Measurements from ENCODE around the gene KATNAL1.
"Not testable (repeated sequence)": the region's sequence is repeated elsewhere in the genome, so short reads cannot be mapped to it uniquely, and the experiment has no call there.

KATNAL1 gene

DNA sequence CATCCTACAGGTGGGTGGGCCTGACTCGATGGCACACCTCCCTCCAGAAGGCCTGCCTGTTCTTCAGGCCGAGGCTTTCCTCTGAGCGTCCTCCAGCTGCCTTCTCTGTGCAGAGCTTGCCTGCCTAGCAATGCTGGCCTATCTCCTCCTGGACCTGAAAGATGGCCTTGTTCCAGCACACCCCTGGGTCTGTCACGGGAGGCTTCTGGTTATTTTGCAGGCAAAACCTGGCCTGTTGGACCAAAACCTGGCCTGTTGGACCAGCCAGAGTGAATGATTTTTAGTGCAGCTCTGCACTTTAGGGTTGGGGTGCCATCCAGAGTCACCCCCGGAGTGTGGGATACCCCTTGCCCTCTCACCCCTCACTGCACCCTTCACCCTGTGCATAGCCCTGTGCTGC is 128.4 kb downstream of the KATNAL1 start:
- ChIA-PET POLR2A (no interaction called here), CTCF (interaction anchor here (0.9 kb wide), 1 partner anchor 46 kb away, joined by 3 read pairs; no protein-coding TSS in a partner anchor)

GRCh38 chr13:30175166-30175565 is 132.2 kb downstream of the KATNAL1 start:
- ChIA-PET CTCF (interaction anchor here (1.9 to 2.1 kb wide), 2 partner anchors 10 to 43 kb away, joined by 9 to 11 read pairs; no protein-coding TSS in a partner anchor), POLR2A (no interaction called here)
- no peak for DNase-seq (ENCODE audit: low read depth, low spot score)
- H3K4me3 ChIP-seq (ENCODE audit: low read depth, low read length) = no peak overlapping the region
- TF ChIP-seq, protein P1, sequence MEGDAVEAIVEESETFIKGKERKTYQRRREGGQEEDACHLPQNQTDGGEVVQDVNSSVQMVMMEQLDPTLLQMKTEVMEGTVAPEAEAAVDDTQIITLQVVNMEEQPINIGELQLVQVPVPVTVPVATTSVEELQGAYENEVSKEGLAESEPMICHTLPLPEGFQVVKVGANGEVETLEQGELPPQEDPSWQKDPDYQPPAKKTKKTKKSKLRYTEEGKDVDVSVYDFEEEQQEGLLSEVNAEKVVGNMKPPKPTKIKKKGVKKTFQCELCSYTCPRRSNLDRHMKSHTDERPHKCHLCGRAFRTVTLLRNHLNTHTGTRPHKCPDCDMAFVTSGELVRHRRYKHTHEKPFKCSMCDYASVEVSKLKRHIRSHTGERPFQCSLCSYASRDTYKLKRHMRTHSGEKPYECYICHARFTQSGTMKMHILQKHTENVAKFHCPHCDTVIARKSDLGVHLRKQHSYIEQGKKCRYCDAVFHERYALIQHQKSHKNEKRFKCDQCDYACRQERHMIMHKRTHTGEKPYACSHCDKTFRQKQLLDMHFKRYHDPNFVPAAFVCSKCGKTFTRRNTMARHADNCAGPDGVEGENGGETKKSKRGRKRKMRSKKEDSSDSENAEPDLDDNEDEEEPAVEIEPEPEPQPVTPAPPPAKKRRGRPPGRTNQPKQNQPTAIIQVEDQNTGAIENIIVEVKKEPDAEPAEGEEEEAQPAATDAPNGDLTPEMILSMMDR (IDR thresholded peaks at IDR 0.05; ENCODE audit: insufficient read depth, low read length, missing control alignments) = no peak

More for the DNA sequence above, 128.4 kb downstream of the KATNAL1 start:
- TF ChIP-seq, protein P1 (IDR thresholded peaks at IDR 0.05; ENCODE audit: insufficient read depth, low read length, missing control alignments) = no peak
- DNase-seq (ENCODE audit: low read depth, low spot score) = no peak
- no peak overlapping the region for H3K4me3 ChIP-seq (ENCODE audit: low read depth, low read length)

GRCh38 chr13:30174250-30174649 is 133.1 kb downstream of the KATNAL1 start:
- CTCF ChIA-PET; DNase-seq (ENCODE audit: low read depth, low spot score); H3K4me3 ChIP-seq (ENCODE audit: low read depth, low read length); POLR2A ChIA-PET: not testable (repeated sequence)

GRCh38 chr13:30173303-30173610 is 134.1 kb downstream of the KATNAL1 start:
- POLR2A ChIA-PET = no interaction called here
- CTCF ChIA-PET = interaction anchor here (1.0 kb wide), 1 partner anchor 21 kb away, joined by 3 read pairs; no protein-coding TSS in a partner anchor
- H3K4me3 ChIP-seq (ENCODE audit: low read depth, low read length) = no peak overlapping the region
- TF ChIP-seq, protein P1 (IDR thresholded peaks at IDR 0.05; ENCODE audit: insufficient read depth, low read length, missing control alignments) = no peak
- no peak for DNase-seq (ENCODE audit: low read depth, low spot score)

GRCh38 chr13:30172593-30173302 is 134.6 kb downstream of the KATNAL1 start:
- DNase-seq (ENCODE audit: low read depth, low spot score) = no peak
- H3K4me3 ChIP-seq (ENCODE audit: low read depth, low read length) = no peak overlapping the region
- ChIA-PET POLR2A (no interaction called here), CTCF (interaction anchor here (1.0 kb wide), 1 partner anchor 22 kb away, joined by 3 read pairs; no protein-coding TSS in a partner anchor)
- TF ChIP-seq, protein P1 (IDR thresholded peaks at IDR 0.05; ENCODE audit: insufficient read depth, low read length, missing control alignments) = no peak

DNA sequence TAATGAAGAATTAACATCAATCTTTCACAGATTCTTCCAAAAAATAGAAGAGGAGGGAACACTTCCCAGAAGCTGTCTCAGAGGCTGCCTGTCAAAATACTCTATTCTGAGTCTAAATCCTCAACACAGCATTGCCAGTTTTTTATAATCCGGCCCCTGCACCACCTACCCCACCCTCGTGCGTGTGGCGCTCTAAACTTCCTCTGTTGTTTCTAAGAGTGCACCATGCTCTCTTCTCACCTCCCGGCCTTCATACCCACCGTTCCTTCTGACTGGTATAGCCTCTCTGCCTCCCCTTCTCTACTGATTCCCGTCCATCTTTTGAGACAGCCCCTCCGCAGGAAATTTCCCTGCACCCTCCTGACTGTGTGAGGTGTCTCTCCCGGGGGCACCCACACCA is 136.8 kb downstream of the KATNAL1 start:
- POLR2A ChIA-PET = no interaction called here
- H3K4me3 ChIP-seq (ENCODE audit: low read depth, low read length) = no peak overlapping the region
- DNase-seq (ENCODE audit: low read depth, low spot score) = no peak
- CTCF ChIA-PET = no interaction called here
- TF ChIP-seq, protein P1 (IDR thresholded peaks at IDR 0.05; ENCODE audit: insufficient read depth, low read length, missing control alignments) = no peak

DNA sequence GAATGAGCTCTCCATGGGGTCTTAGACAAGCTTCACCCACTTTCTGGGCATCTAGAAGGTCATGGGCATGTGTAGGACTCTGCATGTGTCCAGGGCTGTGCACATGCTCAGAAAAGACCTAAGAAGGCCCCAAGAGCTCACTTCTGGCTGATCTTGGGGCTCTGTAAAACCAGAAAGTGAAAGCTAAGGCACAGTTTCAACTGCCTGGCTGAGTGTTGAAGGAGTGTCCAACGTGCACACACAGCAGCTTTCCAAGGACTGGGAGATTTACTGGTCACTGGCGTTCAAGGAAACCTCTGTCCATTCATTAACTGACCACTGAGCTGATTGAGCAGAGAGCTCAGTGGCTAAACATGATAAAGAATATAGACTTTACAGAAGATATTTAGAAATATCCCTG is 137.9 kb downstream of the KATNAL1 start:
- POLR2A ChIA-PET = no interaction called here
- no peak for DNase-seq (ENCODE audit: low read depth, low spot score)
- CTCF ChIA-PET = interaction anchor here (1.2 to 2.1 kb wide), 2 partner anchors 24 to 38 kb away, joined by 3 to 13 read pairs; no protein-coding TSS in a partner anchor
- TF ChIP-seq, protein P1 (IDR thresholded peaks at IDR 0.05; ENCODE audit: insufficient read depth, low read length, missing control alignments) = no peak
- H3K4me3 ChIP-seq (ENCODE audit: low read depth, low read length) = no peak overlapping the region
